Measurements from ENCODE around the gene CCDC85C.

CCDC85C gene

DNA sequence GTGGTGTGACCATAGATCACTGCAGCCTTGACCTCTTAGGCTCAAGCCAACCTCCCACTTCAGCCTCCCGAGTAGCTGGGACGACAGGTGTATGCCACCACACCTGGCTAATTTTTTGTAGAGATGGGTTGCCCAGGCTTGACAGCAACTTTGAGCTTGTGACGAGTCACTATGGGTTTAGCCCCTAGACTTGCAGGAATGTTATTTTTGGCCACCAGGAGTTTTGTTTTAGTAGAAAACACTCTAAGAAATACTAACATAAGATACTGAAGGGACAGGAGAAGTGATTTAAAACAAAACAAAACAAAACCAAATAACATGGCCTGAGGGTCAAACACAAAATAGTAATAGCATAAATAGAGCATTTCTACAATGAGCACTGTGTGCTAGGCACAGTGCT is 149.8 kb downstream of the CCDC85C start:
- H3K4me3 ChIP-seq (ENCODE audit: low read length) = no peak overlapping the region
- DNase-seq (ENCODE audit: low read depth) = no peak
- no peak for TF ChIP-seq CTCF (conservative IDR thresholded peaks at IDR 0.05; ENCODE audit: low read depth, low read length)

- H3K4me3 ChIP-seq (ENCODE audit: low read length) = no peak overlapping the region
- no peak for TF ChIP-seq CTCF (conservative IDR thresholded peaks at IDR 0.05; ENCODE audit: low read depth, low read length)
- no peak for DNase-seq (ENCODE audit: low read depth)
Measured at GRCh38 chr14:99452968-99453367, 151.0 kb downstream of the CCDC85C start.

DNA sequence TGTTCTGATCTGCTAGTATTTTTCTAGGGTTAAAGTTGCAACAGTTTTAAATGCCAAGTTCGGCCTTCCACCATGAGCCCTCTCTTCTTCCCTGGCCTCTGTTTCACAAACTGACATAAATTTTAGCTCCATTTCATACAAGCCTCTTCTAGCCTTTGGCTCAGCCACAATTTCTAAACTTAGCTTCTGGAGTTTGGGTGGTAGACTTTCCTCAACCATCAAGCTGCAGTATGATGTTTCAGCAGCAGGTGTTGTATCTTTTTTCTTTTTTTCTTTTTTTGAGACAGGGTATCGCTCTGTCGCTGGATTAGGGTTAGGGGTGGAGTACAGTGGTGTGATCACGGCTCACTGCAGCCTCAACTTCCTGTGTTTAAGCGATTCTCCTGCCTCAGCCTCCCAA is 152.8 kb downstream of the CCDC85C start:
- DNase-seq (ENCODE audit: low read depth) = no peak
- no peak overlapping the region for H3K4me3 ChIP-seq (ENCODE audit: low read length)
- TF ChIP-seq CTCF (conservative IDR thresholded peaks at IDR 0.05; ENCODE audit: low read depth, low read length) = no peak

GRCh38 chr14:99450266-99450665 is 153.7 kb downstream of the CCDC85C start:
- H3K4me3 ChIP-seq (ENCODE audit: low read length) = no peak overlapping the region
- DNase-seq (ENCODE audit: low read depth) = no peak
- no peak for TF ChIP-seq CTCF (conservative IDR thresholded peaks at IDR 0.05; ENCODE audit: low read depth, low read length)
